HG02870 (cell line): ENCODE measurements around the gene NOL4L.

Experiments
- ATAC-seq: cut with Tn5 transposase; IDR thresholded peaks from one replicate; pipeline ENCODE4 v1.9.1; 2021; ENCODE audit warnings: mild to moderate bottlenecking, moderate library complexity; ENCODE audit not compliant: unreplicated experiment

Gene NOL4L

DNA sequence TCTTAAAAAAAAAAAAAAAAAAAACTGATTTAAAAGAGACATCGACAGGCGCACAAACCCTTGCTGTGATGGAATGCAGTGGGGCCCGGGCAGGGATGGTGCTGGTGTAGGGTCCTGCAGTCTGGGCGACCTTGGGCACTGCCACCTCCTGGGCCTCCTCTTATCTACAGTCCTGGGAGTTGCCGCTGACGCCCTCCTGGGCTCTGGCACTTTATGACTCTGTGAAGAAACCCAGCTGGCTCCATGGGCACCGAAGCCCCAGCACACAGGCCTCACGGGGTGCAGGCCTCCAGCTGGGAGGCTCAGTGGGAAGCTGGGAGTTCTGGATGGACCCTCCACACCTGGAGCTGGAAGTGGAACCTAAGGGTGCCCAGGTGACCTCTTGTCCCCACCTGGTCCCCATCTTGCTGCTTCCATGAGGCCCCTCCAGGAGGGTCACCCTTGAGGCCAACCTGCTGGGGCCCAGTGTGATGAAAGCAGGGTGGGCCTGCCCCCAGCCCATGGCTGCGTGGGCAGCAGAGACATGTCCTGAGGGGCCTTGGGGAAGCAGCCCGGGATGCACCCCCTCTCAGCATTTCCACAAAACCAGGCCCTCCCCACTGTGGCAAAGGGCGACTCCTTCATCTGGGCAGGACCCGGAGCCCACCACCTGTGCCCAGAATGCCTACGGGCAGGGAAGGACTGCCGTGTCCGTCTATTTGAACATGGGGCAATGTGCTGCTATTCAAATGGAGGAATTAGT is 122.1 kb downstream of the NOL4L start:
- ATAC-seq = no peak

DNA sequence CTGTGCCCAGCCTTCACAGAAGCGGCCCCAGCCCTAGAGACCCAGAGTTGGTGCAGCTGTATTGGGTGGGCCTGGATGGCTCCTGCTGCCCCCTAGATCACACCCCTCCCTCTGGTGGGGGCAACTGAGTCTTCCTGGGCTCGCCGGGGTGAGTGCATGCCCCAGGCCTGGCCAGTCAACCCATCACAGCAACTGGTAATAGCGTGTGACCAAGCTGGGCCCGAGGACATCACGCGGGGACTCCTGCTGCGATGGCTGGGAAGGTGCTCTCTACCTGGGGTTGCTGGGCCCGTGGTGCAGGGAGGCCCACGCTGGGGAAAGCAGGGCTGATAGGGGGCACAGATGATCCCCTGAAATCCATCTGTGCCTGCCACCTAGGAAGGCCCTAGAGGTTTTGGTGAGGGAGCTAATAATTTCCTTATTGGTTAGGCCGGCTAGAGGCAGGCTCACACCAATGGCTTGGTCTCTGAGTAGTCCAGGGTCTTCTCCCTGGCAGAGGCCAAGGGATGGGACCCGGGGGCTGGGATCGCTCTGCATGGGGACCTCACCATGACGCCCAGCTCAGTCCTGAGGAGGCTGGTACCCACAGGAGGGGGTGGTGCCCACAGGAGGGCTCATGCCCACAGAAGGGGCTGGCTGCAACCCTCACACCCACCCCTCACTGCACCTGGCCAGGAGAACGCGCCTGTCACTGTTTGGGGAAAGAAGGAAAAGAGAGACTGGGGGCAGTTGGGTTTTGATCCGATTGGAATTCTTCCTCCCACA is 123.1 kb downstream of the NOL4L start:
- no peak for ATAC-seq

DNA sequence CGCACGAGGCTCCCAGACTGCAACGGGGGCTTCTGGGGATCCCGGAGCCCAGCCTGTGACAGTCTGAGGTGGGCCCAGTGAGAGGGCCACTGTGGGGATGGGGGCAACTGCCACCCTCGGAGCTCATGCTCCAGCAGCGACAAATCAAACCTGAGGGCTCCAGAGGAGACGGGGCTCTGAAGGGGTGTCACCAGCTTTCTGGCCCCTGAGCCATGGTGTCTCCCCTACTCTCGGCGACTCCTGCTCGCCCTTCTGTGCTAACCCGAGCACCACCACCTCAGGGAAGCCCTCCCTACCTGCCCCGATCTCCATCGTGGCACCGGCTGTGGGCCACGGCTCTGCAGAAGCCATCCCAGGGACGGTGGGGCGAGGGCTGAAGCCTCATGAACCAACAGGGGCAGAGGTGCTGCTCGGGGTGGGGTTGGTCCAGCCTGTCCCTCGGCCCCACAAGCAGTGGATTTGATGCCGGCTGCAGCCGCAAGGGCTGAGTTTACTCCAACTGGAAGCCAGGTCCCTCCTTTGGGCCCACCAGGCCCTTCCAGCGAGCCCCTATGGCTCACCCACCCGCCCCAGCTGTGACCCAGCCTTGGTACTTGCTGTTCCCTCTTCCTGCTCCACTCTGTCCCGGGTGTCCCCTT is 124.3 kb downstream of the NOL4L start:
- ATAC-seq = no peak

GRCh38 chr20:32460231-32460630 is 124.9 kb downstream of the NOL4L start:
- ATAC-seq = no peak

DNA sequence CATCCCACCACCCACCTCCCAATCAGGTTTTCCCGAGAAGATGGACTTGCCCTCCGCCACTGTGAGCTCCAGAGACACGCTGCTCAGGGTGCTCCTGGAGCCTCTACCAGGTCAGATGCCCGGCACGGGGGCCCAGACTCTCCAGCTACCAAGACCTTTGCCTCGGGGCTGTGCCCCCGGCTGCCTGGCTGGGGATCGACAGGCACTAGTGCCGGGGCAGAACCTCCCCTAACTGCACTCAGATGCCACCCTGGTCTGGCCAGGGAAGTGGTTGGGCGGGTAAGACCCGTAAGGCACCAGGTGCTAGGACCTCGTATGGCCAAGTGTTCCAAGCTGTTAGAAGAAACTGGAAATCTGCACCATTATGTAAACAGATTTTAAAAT is 126.3 kb downstream of the NOL4L start:
- no peak for ATAC-seq

DNA sequence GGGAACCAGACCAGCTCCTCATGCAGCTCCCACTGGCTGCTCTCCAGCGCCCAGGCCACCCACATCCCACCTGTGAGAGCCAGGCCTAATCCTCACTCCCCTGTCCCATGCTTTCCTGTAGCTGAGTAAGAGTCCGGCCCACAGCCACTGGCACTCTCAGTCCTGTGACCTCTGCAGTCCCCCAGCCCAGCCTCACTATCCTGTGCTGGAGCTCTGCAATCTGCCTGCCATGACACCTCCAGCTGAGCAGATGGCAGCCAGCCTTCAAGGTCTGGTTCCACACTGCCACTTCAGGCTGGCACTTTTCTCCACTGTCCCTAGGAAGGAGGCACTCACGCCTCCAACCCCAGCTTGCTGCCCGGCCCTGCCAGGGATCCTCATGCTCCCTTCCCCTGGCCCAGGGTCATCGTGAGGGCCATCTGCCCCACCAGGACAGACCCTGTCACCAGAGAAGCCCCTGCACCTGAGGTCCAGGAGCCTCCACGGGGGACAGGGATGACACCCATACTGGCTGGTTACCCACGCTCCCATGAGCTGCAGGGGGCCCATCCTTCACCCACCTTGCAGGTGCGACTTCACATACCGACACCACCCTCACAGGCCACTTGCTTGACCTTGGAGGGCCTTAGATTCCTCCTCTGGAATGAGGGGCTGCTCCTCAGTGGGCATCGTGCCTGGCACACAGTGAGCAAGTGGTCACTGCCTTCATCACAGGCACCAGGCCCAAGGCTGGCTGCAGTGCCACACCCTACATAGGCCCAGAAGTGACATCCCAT is 126.9 kb downstream of the NOL4L start:
- no peak for ATAC-seq

- no peak for ATAC-seq
Observed at GRCh38 chr20:32457479-32457986, 127.6 kb downstream of the NOL4L start.

DNA sequence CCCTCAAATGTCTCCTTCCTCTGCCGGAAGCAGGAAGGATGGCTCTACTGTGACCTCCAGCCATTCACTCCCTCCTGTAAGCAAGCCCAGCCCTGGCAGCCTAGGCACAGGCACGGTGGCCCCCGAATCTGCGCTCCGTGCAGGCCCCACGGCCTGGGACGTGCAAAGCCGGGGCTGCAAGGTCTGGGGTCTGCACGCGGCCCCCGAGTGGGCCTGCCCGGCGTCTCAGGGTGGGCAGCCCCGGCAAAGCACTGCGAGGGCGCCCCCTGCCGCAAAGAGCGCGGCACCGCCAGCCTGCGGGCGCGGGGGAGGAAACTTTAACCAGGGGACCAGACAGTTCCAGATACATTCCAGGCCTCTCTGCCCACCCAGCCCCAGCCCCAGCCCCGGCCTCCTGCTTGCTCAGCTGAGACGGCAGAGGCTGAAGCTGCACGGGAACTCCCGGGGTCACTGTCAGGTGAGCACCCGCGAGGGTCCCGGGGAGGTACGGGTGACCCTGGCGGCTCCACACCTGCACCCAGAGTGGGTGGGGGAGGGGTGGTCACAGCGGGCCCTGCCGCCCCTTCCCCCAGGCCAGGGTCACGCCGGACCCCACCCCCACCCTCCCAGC is 128.2 kb downstream of the NOL4L start:
- no peak for ATAC-seq

GRCh38 chr20:32455901-32456701 is 129.0 kb downstream of the NOL4L start:
- no peak for ATAC-seq

DNA sequence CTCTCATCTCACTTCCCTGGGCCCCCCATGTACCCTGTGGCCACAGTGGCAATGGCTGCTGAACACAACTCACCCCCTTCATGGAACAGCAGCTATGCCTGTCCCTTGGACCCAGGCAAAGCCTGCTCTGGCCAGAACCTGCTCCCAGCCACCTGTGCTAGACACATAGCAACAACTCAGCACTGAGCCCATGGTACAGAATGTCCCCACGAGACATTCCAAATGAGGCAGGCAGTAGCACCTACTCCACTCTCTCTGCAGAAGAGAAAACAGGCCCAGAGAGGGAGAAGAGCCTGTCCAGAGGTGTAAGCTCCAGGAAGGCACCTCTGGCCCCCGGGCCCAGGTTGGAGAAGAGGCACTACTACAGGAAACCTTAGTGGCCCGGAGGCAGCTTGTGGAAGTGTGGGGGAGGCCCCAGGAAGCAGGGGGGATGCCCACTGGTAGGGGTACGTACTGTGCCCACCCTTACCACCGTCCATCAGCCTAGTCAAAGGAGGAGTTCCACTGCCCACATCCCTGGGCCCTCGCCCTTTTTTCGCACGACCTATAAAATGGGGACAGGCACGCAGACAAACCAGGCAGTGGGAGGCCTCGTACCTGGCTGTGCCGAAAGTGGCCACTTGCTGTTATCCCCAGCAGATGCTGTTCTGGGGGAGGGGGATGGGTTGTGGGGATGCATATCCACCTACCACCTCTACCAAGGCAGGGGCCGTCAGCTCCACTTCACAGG is 129.8 kb downstream of the NOL4L start:
- no peak for ATAC-seq

DNA sequence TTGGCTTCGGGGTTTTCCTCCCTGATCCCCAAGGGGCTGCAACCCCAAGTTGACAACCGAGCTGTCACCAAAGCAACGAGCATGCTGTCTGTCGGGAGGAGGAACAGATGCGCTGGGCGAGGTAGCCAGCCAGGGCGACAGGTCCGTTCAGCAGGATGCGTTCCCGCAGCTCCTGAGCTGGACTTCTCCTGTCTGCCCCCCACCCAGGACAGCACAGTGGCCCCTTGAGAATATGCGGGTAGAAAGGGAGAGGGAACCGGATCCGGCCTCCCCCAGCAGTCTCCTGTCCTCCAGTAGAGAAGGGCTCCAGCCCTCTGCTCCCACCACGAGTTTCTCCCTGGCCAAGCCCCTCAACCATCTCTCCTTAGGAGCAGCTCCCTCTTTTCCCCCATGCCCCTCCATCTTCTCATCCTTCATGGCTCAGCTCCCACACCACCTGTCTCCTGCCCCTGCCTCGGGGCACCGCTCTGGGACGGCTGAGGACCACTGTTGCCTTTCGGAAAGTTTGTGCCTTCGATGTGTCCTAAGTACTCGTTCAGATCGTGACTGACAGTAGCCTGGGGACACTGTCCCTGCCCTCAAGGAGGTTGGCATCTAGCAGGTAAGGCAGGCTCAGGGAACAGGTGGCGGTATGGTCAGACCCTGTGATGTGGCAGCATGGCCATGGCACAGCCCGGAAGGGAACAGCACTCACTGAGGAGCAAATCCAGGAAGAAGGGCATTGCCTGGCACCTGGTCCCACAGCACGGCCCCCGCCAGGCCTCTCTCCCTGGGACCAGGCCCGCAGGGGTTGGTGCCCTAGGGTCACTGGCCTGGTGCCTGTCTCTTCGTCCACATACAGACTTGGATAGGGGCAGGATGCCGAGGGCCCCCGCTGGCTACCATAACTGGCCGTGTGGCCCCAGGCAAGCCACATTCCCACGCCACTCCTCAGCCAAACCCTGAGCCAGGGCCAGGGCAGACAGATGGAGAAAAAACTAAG is 130.7 kb downstream of the NOL4L start:
- no peak for ATAC-seq

- ATAC-seq = no peak
Observed at GRCh38 chr20:32453467-32454163, 131.5 kb downstream of the NOL4L start.

GRCh38 chr20:32452776-32453466 is 132.2 kb downstream of the NOL4L start:
- no peak for ATAC-seq

- no peak for ATAC-seq
Observed at GRCh38 chr20:32451682-32452461, 133.3 kb downstream of the NOL4L start.

GRCh38 chr20:32451340-32451681 is 133.8 kb downstream of the NOL4L start:
- no peak for ATAC-seq

GRCh38 chr20:32450484-32451061 is 134.6 kb downstream of the NOL4L start:
- ATAC-seq = no peak
